ENCODE results near the gene APOD. TPM values are rescaled to one million over a fixed set of nuclear protein-coding genes. Genes with fewer than 3 reads are reported as not detected.

APOD gene
- total RNA-seq, 1 donor from 2014 or later = not detected

- no peak for DNase-seq (ENCODE audit: low read depth)
- H3K4me3 ChIP-seq (ENCODE audit: low read depth, low read length) = no peak overlapping the region
Observed at GRCh38 chr3:195582947-195583346, 793 bp downstream of the APOD start.

GRCh38 chr3:195580744-195581443 lies 2.8 kb downstream of the APOD start:
- DNase-seq (ENCODE audit: low read depth) = no peak
- no peak overlapping the region for H3K4me3 ChIP-seq (ENCODE audit: low read depth, low read length)
- no peak for TF ChIP-seq CTCF (conservative IDR thresholded peaks at IDR 0.05; ENCODE audit: low read depth, low read length)

More at GRCh38 chr3:195582947-195583346, 793 bp downstream of the APOD start:
- TF ChIP-seq CTCF (conservative IDR thresholded peaks at IDR 0.05; ENCODE audit: low read depth, low read length) = no peak

- no peak overlapping the region for H3K4me3 ChIP-seq (ENCODE audit: low read depth, low read length)
- TF ChIP-seq CTCF (conservative IDR thresholded peaks at IDR 0.05; ENCODE audit: low read depth, low read length) = no peak
- no peak for DNase-seq (ENCODE audit: low read depth)
Observed at GRCh38 chr3:195579281-195579680, 4.5 kb downstream of the APOD start.

- H3K4me3 ChIP-seq (ENCODE audit: low read depth, low read length) = no peak overlapping the region
- DNase-seq (ENCODE audit: low read depth) = no peak
- no peak for TF ChIP-seq CTCF (conservative IDR thresholded peaks at IDR 0.05; ENCODE audit: low read depth, low read length)
Observed at GRCh38 chr3:195578565-195578964, 5.2 kb downstream of the APOD start.

GRCh38 chr3:195577645-195578177 lies 6.0 kb downstream of the APOD start:
- no peak for DNase-seq (ENCODE audit: low read depth)
- no peak overlapping the region for H3K4me3 ChIP-seq (ENCODE audit: low read depth, low read length)
- no peak for TF ChIP-seq CTCF (conservative IDR thresholded peaks at IDR 0.05; ENCODE audit: low read depth, low read length)

- no peak for TF ChIP-seq CTCF (conservative IDR thresholded peaks at IDR 0.05; ENCODE audit: low read depth, low read length)
- DNase-seq (ENCODE audit: low read depth) = no peak
Observed at GRCh38 chr3:195574497-195575304, 9.0 kb downstream of the APOD start.

More at GRCh38 chr3:195574497-195575304, 9.0 kb downstream of the APOD start:
- no peak overlapping the region for H3K4me3 ChIP-seq (ENCODE audit: low read depth, low read length)

Measured in epithelial cell of proximal tubule (primary cell).